Epidermal melanocyte (primary cell): ENCODE results near the gene CREB5.
A peak's percentile ranks its signal among the peaks of the same experiment; 100 is the strongest.

ENCODE experiments used
- DNase-seq: peaks from one replicate; pipeline ENCODE4 v3.0.0; 2011; ENCODE audit warnings: low spot score; ENCODE audit not compliant: insufficient read length

The CREB5 gene

GRCh38 chr7:28732071-28732869 lies 320.0 kb downstream of the CREB5 start:
- DNase-seq, result no peak

DNA sequence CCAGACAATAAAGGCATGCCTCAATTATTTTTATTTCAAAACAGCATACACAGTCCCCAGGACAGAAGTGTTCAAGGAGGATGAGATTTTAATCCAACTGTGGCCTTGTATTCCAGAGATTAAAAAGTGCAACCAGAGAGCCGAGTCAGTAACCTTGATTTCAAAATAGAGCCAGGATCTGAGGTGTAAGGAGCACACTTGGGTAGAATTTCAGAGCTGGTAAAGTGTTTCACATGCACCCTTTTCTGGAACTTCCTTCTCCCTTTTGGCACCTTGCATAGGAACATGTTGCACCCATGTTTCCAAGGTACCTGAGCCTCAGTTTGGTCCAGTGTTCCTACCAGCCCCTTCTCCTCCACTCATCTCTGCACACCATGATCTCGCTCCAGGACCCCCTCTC lies 320.7 kb downstream of the CREB5 start:
- DNase-seq, result no peak

DNA sequence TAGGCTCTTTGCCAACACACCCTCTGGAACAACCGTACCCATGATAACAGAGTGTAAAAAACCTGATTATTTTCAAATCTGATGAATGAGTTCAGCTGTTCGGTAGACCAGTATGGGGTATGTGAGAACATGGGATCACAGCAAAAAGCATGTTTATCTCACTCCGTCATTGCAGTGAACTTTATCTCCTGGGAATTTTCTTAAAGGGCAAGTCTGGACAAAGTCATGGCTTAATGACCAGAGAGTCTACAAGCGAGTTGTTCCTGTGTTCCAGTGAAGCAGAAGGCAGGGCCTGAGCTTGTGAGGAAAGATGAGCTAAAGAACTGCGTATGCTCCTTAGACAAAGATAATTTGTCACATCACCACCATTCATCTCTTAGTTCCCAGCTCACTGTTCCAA lies 326.1 kb downstream of the CREB5 start:
- no peak for DNase-seq

DNA sequence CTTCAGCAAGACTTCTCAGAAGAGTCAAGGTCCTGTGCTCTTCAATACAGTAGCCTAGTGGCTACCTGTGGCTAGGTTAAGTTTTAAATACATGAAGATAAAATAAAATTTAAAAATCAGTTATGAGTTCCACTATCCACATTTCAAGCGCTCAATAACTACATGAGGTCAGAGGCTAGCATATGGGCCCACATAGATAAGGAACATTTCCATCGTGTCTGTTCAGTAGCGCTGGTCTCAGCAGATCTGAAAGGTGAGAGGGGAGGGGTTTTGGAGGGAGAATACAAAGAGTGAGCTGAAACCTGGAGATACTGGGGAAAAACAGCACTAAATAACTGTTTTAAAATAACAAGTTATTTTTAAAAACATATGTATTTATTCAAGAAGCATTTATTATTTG lies 326.8 kb downstream of the CREB5 start:
- DNase-seq, result no peak

GRCh38 chr7:28739826-28740225 lies 327.5 kb downstream of the CREB5 start:
- no peak for DNase-seq

DNA sequence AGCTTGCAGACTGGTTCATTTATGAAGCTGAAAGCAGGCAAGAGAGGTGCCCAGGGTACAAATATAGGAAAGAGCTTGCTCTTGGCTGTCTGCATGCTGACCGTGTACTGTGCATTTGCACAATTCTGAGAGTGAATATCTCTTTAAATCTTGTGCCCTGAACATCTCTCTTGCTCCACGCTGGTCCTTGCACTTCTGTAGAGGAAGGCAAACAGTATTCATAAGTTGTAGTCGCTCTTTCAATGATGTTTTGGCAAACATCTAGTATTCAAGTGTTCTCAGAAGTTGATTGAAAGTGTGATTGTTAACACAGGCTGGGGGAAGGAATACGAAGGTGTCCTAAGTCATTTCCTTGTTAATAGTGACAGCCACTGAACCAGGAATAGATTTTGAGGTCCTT lies 332.6 kb downstream of the CREB5 start:
- DNase-seq, result no peak

DNA sequence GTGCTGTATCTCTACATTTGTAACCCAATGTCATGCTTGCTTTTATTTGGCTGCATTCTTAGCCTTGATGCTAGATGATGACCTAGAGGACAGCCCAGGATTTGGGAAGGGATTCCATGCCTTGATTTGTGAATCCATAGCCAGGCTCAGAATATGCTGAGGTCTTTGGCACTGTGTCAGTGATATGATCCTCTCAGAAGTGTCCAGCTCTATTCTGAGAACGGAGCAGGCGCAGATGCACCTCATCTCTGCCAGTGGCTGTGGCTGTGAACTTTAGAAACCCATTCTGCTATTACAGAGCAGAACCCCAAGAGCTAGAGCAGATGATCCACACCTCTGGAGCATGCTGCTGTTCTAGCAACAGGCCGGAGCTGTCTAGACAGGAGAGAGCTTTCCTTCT lies 333.0 kb downstream of the CREB5 start:
- no peak for DNase-seq

- DNase-seq, result no peak
Observed at GRCh38 chr7:28747404-28747803, 335.1 kb downstream of the CREB5 start.

GRCh38 chr7:28747854-28748253 lies 335.5 kb downstream of the CREB5 start:
- no peak for DNase-seq

- DNase-seq, result no peak
Observed at GRCh38 chr7:28748346-28748745, 336.0 kb downstream of the CREB5 start.

DNA sequence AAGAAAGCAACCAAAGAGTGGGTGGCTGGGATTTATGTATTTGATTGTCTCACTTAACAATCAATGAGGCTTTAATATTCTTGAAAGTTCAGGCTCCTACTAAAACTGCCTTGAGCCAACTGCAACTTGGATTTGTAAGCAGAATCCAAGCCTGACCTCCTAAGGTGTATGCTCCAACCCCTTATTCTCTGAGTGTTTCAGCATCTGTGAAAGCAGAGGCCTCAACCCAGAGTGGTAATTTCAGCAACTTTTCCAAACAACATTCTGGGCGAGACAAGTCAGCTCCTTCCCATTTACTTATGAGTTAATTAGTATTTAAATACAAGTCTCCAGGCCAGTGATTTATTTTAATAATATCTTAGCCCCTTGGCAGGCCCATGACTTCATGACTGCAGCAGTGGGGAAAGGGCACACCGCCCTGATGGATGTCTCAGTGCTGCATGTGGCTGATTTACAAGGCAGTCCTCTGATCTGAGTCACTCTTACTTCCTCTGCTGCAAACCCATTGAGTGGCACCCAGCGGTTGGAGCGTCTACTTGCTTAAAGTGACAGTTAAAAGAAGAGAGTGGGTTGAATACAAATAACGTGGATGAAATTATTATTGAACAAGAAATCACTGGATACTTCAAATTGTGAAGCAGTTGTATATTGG lies 336.7 kb downstream of the CREB5 start:
- no peak for DNase-seq

DNA sequence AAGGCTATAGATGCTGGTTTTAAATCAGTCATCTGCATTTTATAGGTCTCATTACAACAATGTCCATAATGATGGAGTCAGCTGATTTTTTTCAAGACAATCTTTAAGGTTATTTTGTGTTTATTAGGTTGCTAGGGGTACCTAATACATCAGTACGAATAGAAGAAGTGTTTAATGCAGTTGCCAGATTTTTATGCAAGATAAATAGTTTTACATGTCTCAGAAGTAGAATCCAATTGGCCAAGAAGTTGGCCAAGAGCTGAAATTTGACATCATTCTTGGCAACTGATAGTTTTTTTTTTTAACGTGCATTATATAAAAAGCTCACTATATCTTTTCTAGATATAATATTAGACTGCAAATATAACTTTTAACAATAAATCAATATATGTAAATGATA lies 337.3 kb downstream of the CREB5 start:
- no peak for DNase-seq

- no peak for DNase-seq
Observed at GRCh38 chr7:28750981-28751380, 338.7 kb downstream of the CREB5 start.

DNA sequence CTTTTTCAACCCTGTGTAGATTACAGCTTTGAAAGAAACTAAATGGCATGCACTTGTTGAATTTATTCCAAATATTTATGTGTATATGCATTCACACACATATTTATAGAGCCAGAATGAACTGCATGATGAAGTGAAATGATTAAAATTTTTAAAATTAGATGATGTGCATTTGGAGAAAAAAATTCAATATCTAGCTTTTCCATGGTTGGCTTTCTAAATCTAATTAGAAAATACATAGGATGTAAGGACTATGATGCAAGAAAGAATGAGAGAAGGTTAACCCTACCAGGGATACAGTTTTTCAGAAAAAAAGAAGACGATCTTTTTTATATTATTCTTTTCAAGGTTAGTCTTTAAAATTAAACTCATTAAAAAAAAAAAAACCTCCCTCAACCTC lies 341.3 kb downstream of the CREB5 start:
- no peak for DNase-seq

GRCh38 chr7:28754027-28754426 lies 341.7 kb downstream of the CREB5 start:
- DNase-seq, result peak; percentile 63

- DNase-seq, result no peak
Observed at GRCh38 chr7:28754447-28754846, 342.1 kb downstream of the CREB5 start.

- DNase-seq, result no peak
Observed at GRCh38 chr7:28755255-28755654, 342.9 kb downstream of the CREB5 start.

DNA sequence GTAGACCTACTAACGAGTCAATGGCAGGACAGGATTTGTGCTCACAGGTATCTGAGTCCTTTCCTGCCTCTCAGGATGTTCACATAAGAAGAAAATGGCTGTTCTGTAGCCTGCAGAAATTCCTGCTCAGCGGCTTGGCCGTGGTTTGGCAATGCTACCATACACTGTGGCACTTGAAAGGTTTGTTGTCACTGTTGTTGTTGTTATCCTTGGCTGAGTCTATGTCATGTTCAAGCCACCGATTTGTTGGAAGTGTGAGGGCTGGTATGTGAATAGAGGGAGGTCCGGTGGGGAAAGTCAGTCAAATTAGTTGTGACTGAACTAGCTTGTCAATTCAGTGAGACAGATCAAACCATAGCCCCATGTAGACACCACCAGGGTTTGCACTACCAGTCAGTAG lies 345.9 kb downstream of the CREB5 start:
- DNase-seq, result no peak

DNA sequence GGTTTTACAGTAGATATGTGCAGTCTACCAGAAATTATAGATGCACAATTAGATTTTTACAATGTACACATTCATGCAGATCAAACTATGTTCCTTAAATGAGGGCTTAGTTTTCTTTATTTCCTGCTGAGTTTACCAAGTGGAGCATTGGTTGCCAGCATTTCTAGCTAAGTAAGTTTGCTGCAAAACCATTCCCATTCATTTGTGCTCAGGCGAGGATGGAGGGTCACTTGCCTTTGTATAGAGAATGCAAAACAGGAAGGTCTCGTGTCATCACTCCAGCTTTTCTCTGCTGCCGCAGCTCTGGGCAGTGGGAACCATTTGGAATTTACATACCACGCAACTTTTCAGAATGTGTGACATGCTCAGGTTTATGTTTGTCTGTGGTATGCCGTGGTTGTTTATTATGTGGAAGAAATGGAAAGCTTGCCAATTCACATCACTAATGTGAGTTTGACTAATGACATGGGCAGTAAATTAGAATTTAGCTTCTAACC lies 347.2 kb downstream of the CREB5 start:
- no peak for DNase-seq

- DNase-seq, result no peak
Observed at GRCh38 chr7:28761505-28761904, 349.2 kb downstream of the CREB5 start.

DNA sequence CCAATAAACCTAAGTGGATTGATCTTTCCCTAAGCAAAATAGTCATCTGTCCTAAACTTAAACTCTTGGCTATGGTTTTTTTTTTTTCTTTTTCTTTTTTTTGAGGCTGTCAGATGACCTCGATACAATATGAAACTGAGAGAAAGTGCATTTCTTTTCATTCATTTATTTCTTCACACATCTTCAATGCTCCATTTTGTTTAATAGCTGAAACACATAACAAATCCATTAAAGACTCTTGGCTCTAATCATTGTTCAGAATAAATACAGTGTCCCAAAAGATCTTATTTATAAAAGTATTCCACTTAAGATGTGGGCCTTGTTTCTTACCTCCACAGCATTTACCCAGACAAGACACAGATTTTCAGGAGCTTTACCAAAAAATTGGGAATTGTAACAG lies 350.3 kb downstream of the CREB5 start:
- DNase-seq, result no peak

GRCh38 chr7:28766359-28766758 lies 354.0 kb downstream of the CREB5 start:
- DNase-seq, result no peak

- DNase-seq, result no peak
Observed at GRCh38 chr7:28767356-28767755, 355.0 kb downstream of the CREB5 start.
